Gastrocnemius medialis (tissue), 4 donors: ENCODE measurements around the gene SMIM1.

Source experiments
- CTCF ChIP-seq, 5 experiments: fragments of 450-650 bp in 3 of 5; fragments of 200-600 bp in 2 of 5; sonication (generic) in 2 of 5; IDR thresholded peaks in 4 of 5; conservative IDR thresholded peaks in 1 of 5; 1 replicate in 4 of 5; 2 replicates in 1 of 5; pipeline ENCODE4 v1.5.1; 2016 to 2019; ENCODE audit warnings: antibody characterized with exemption in 5 of 5, mild to moderate bottlenecking in 3 of 5, moderate library complexity in 3 of 5
- POLR2A ChIP-seq, 2 donors: fragments of 450-650 bp; IDR thresholded peaks; one replicate each; pipeline ENCODE4 v1.6.1; 2017; ENCODE audit warnings: antibody characterized with exemption in 2 of 2, mild to moderate bottlenecking in 2 of 2, moderate library complexity in 2 of 2

DNA sequence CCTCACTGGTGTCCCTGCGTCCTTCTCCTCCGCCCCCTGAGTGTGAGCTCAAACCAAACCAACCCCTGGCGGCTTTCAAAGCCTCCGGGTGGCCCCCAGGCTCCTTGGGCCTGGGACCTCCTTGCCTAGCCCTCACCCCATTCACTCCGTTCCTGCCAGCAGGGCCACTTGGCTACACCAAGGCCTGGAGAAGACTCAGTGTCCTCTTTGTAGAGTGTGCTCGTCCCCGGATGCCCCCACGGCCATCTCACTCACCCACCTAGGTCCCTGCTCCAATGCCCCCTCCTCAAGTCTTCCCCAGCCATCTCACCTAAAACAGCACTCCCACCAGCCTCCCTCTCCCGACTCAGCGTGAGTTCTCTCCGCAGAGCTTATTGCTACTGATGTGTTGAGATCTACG lies 27.5 kb upstream of the SMIM1 start:
- no peak for TF ChIP-seq CTCF (IDR thresholded peaks at IDR 0.05 in 4 of 5, conservative IDR thresholded peaks at IDR 0.05 in 1 of 5)
- no peak for TF ChIP-seq POLR2A (IDR thresholded peaks at IDR 0.05)
